Stimulated activated CD4-positive, alpha-beta T cell treated with anti-CD3 and anti-CD28 coated beads, TNF-alpha, amount 100 ng/mL, for 4 hours (primary cell): Measurements from ENCODE around the gene KLRC3.
A peak's percentile ranks its signal among the peaks of the same experiment; 100 is the strongest.
"Not testable (repeated sequence)": the region's sequence is repeated elsewhere in the genome, so short reads cannot be mapped to it uniquely, and the experiment has no call there.

ENCODE experiments used
- DNase-seq, 3 experiments: peaks; one replicate each; pipeline ENCODE4 v3.0.0-alpha.2; 2020; ENCODE audit warnings: low read depth in 3 of 3

The KLRC3 gene

DNA sequence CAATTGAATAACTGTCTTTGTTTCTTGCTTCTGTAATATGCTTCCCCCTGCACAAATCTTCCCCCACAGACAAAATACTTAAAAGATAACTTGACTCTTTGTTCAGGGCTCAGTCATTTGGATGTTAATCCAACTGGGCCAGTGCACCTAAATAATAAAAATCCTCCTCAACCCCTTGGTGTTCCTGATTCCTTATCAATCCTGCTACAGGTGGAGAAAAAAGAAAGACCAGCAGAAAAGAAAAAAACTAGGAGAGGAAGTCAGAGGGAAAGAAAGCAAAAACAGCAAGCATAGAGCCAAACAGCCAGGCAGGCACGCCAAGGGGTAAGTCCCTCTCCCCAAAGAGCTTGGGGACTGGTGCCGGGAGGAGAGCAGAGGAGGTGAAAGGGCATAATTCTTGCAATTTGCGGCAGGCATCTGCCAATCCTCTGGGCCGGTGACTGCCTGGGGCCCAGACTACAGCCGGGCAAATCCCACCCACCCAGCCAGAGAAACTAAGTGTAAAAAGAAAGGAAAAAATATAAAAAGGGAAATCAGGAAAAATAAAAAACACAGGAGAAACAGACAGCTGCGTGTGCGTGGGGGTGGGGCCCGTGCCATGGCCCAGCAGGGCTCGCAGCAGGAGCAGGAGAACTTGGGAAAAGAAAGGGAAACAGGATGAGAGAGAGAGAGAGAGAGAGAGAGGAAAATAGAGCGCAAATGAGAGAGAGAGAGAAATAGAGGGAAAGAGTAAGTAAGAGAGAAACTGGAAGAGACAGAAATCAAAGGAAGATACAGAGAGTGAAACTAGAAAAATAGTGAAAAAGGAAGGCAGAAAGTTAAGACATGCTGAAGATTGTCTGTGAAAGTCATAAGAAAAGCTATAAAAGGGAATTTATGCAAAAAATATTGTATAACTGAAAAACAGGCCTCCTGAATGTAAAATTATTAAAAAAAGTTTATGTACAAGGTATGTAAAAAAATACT, 51.9 kb downstream of the KLRC3 start:
- DNase-seq: no peak

GRCh38 chr12:10367714-10368113, 52.7 kb downstream of the KLRC3 start:
- DNase-seq: not testable (repeated sequence)

DNA sequence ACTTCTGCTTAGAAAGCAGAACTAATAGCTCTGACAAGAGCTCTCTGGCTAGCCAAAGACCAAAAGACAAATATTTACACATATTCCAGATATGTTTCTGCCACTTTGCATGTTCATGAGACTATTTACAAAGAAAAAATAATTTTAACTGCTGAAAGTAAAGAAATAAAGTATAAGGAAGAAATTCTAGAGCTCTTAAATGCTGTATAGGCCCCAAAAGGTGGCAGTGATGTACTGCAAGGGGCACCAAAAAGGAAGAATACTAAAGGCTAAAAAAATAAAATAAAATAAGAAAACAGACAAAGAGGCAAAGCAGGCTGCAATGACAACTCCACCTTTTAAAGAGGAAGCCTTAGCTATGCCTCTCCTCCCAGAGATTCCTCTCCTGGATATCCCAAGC, 53.5 kb downstream of the KLRC3 start:
- no peak for DNase-seq

DNA sequence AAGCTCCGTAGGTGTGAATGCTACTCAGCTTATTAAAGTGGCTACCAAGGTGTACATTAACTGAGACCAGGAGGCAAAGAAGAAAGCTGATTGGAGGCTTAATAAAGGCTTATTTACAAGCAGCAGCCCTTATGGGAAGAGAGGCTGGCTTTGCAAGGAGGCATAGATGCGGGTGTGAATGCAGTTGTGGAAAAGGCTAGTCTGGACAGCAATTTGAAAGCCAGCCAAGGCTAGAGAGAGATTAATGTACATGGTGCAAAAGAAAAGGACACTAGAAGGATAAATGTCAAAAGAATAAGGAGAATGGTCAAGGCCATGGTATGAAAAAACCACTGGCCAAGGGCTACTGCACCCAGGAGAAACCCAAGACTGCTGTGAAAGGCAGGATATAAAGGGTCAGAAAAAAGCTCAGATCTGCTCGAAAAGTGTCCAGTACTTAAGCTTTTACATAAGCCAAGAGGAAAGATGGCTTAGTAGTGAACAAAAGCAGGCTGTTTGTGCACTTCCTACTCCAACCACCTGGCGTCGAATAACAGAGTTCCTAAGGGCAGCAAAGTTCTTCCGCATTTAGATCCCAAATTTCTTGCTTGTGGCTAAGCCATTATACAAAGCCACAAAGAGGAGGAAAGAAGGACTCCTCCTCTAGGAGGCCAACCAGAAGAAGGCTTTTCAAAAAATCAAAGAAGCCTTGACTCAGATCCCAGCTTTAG, 54.5 kb downstream of the KLRC3 start:
- no peak for DNase-seq

GRCh38 chr12:10364815-10365622, 55.4 kb downstream of the KLRC3 start:
- peak; percentile 18 to 40 (median 38) for DNase-seq

GRCh38 chr12:10363914-10364814, 56.2 kb downstream of the KLRC3 start:
- DNase-seq: no peak

- no peak for DNase-seq
Measured at GRCh38 chr12:10363658-10363913, 56.8 kb downstream of the KLRC3 start.

GRCh38 chr12:10362828-10363657, 57.4 kb downstream of the KLRC3 start:
- no peak for DNase-seq

GRCh38 chr12:10362325-10362724, 58.1 kb downstream of the KLRC3 start:
- DNase-seq: no peak
